Tibial nerve (tissue), 4 donors: Measurements from ENCODE around the gene PSMD2.

Experiments
- CTCF ChIP-seq, 5 experiments: fragments of 200-600 bp in 3 of 5; fragments of 450-650 bp in 2 of 5; sonication (generic) in 3 of 5; IDR thresholded peaks; one replicate each; pipeline ENCODE4 v1.5.1; 2016 to 2019; ENCODE audit warnings: antibody characterized with exemption in 5 of 5, mild to moderate bottlenecking in 3 of 5, moderate library complexity in 2 of 5
- EP300 ChIP-seq, 2 donors: sonication (generic); formaldehyde crosslinking; IDR thresholded peaks; one replicate each; pipeline ENCODE4 v1.6.1; 2017; ENCODE audit warnings: antibody characterized with exemption in 2 of 2, mild to moderate bottlenecking in 1 of 2

- TF ChIP-seq CTCF (IDR thresholded peaks at IDR 0.05) (no peak), EP300 (IDR thresholded peaks at IDR 0.05) (no peak)
Measured at GRCh38 chr3:184259878-184260723, 38.9 kb upstream of the PSMD2 start.
